Stomach (tissue), 4 donors: ENCODE measurements around the gene AREL1.

ENCODE experiments used
- CTCF ChIP-seq, 7 experiments: fragments of 450-650 bp in 4 of 7; fragments of 200-600 bp in 3 of 7; sonication (generic) in 3 of 7; IDR thresholded peaks; one replicate each; pipeline ENCODE4 v1.5.1; 2016 to 2019; ENCODE audit warnings: antibody characterized with exemption in 7 of 7, control low read depth in 2 of 7, mild to moderate bottlenecking in 1 of 7
- EP300 ChIP-seq: sonication (generic); formaldehyde crosslinking; IDR thresholded peaks from one replicate; pipeline ENCODE4 v1.6.1; 2017; ENCODE audit warnings: antibody characterized with exemption
- POLR2A ChIP-seq, 4 donors: fragments of 450-650 bp; IDR thresholded peaks; one replicate each; pipeline ENCODE4 v1.6.1; 2016; ENCODE audit warnings: antibody characterized with exemption in 4 of 4, control low read depth in 2 of 4, mild to moderate bottlenecking in 1 of 4, moderate library complexity in 1 of 4
- POLR2AphosphoS5 ChIP-seq, 3 donors: sonication (generic); formaldehyde crosslinking; IDR thresholded peaks; one replicate each; pipeline ENCODE4 v1.6.1; 2016; ENCODE audit warnings: antibody characterized with exemption in 3 of 3

- TF ChIP-seq CTCF (IDR thresholded peaks at IDR 0.05) (no peak), POLR2A (IDR thresholded peaks at IDR 0.05) (no peak), POLR2AphosphoS5 (IDR thresholded peaks at IDR 0.05) (no peak), EP300 (no peak)
Observed at GRCh38 chr14:74614508-74615495, 98.1 kb downstream of the AREL1 start.
